BLaER1 treated with 17β-estradiol and CSF1 and Interleukin-3, amounts not matched to agents 10 nM and 100 nM (cell line): ENCODE measurements around the gene PSMD14.

Source experiments
- H3K27ac ChIP-seq, 11 experiments: shearing (Covaris generic); formaldehyde crosslinking; 2 replicates each; pipeline ENCODE4 v1.8.1; 2022
- H3K27me3 ChIP-seq, 11 experiments: shearing (Covaris generic); formaldehyde crosslinking; 2 replicates each; pipeline ENCODE4 v1.8.1; 2022
- H3K36me3 ChIP-seq, 11 experiments: shearing (Covaris generic); formaldehyde crosslinking; 2 replicates each; pipeline ENCODE4 v1.8.1; 2022
- H3K4me1 ChIP-seq, 10 experiments: shearing (Covaris generic); formaldehyde crosslinking; 2 replicates each; pipeline ENCODE4 v1.8.1; 2022
- H3K4me2 ChIP-seq, 11 experiments: shearing (Covaris generic); formaldehyde crosslinking; 2 replicates each; pipeline ENCODE4 v1.8.1; 2022
- H3K4me3 ChIP-seq, 10 experiments: shearing (Covaris generic); formaldehyde crosslinking; 2 replicates each; pipeline ENCODE4 v1.8.1; 2022
- H3K9ac ChIP-seq, 11 experiments: shearing (Covaris generic); formaldehyde crosslinking; 2 replicates each; pipeline ENCODE4 v1.8.1; 2022
- H3K9me3 ChIP-seq, 11 experiments: shearing (Covaris generic); formaldehyde crosslinking; replicated peaks in 1 of 11; 2 replicates each; pipeline ENCODE4 v1.8.1; 2022
- H4K20me1 ChIP-seq, 11 experiments: shearing (Covaris generic); formaldehyde crosslinking; 2 replicates each; pipeline ENCODE4 v1.8.1; 2022
- Cebpa-rat ChIP-seq, 11 experiments: shearing (Covaris generic); IDR thresholded peaks; 2 replicates each; pipeline ENCODE4 v1.8.1; 2022

PSMD14 gene

DNA sequence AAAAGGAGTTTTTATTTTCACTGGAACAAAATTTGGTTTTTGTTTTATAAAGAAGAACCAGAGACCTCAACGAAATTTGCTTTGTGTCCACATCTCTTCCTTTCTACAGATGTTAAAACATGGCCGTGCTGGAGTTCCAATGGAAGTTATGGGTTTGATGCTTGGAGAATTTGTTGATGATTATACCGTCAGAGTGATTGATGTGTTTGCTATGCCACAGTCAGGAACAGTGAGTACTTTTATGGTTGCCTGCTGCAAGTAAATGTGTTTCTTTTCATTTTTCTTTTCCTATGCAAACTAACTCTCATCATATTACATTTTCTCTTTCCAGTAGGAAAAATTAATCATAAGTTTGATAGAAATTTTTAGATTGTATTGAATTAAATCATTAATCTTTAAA lies 59.5 kb downstream of the PSMD14 start:
- no peak overlapping the region for H3K27ac ChIP-seq
- no peak for TF ChIP-seq Cebpa-rat (IDR thresholded peaks at IDR 0.05)
- peaks cover 7 to 22% (median 15%) of the 10 kb centered on the region in 10 experiments; a peak in 17 of 20 replicates for H3K4me1 ChIP-seq
- H3K4me3 ChIP-seq: no peak overlapping the region
- H3K4me2 ChIP-seq: no peak overlapping the region
- H3K9ac ChIP-seq: no peak overlapping the region
- peaks cover 57 to 80% (median 72%) of the 10 kb centered on the region in 11 experiments for H3K36me3 ChIP-seq
- H3K9me3 ChIP-seq: peaks cover 5 to 19% (median 14%) of the 10 kb centered on the region in 11 experiments
- peaks cover 5 to 57% (median 19%) of the 10 kb centered on the region in 11 experiments; a peak in 17 of 22 replicates for H4K20me1 ChIP-seq
- H3K27me3 ChIP-seq: no peaks in the 10 kb centered on the region

DNA sequence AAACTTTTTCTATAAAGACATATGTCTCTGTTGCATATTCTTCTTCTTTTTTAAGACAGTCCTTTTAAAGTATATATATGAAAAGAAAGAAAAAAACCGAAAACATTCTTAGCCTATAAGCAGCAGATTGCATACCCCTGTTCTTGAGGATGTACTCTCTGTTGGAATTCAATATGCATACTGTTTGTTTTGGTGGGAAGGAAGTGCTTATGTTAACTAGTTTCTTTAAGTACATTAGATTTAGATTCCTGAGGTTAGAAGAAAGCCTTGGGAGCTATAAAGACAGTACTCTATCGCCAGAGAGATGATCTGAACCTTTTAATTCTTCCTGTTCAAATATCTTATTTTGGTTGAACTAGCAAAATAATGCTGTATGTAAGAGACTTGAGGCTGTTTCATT lies 61.1 kb downstream of the PSMD14 start:
- no peak overlapping the region for H3K4me2 ChIP-seq
- no peak overlapping the region for H3K4me3 ChIP-seq
- peaks cover 57 to 77% (median 67%) of the 10 kb centered on the region in 11 experiments for H3K36me3 ChIP-seq
- peaks cover 5 to 47% (median 19%) of the 10 kb centered on the region in 11 experiments; a peak in 17 of 22 replicates for H4K20me1 ChIP-seq
- TF ChIP-seq Cebpa-rat (IDR thresholded peaks at IDR 0.05): no peak
- H3K9me3 ChIP-seq: peaks cover 0 to 4% (median 0%) of the 10 kb centered on the region in 11 experiments; a peak in 3 of 22 replicates
- H3K9ac ChIP-seq: no peak overlapping the region
- H3K27me3 ChIP-seq: no peaks in the 10 kb centered on the region
- peaks cover 7 to 13% (median 8%) of the 10 kb centered on the region in 10 experiments; a peak in 17 of 20 replicates for H3K4me1 ChIP-seq
- H3K27ac ChIP-seq: no peak overlapping the region

DNA sequence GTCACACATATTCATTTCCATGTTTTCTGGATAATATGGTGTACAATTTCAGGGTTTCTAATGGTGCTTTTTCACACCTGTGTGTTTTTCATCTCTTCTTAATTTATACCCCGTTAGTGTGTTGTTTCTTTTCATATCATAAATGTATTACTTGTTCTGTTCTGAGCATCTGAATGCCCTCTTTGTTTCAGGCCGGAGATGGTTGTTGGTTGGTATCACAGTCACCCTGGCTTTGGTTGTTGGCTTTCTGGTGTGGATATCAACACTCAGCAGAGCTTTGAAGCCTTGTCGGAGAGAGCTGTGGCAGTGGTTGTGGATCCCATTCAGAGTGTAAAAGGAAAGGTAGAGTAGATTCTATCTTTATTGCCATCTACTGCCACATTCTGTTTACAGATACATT lies 62.8 kb downstream of the PSMD14 start:
- Histone ChIP-seq H3K4me3 (no peak overlapping the region), H3K27ac (no peak overlapping the region), H3K9ac (no peak overlapping the region), H3K4me1 (no peaks in the 10 kb centered on the region), H3K9me3 (no peaks in the 10 kb centered on the region), H4K20me1 (peaks cover 0 to 36% (median 12%) of the 10 kb centered on the region in 11 experiments; a peak in 15 of 22 replicates), H3K36me3 (peaks cover 58 to 92% (median 75%) of the 10 kb centered on the region in 11 experiments), H3K27me3 (no peaks in the 10 kb centered on the region), H3K4me2 (no peak overlapping the region)
- TF ChIP-seq Cebpa-rat (IDR thresholded peaks at IDR 0.05): no peak

DNA sequence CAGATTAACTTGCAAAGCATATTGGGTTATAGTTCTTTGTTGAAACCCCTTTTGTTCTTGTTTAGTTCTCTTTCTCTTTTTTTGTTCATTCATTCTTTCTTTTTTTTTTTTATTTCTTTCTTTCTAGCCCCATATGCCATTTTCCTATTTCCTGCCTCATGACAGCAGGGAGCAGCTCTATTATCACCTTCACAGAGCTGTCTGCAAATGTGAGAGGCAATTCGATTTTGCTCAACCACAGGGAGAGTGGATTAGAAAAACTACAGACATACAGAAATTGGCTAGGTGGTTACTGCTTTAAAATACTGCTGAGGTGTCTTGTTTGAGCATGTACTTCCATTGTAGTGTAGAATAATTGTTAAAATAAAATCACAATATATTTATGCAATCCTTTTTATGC lies 63.6 kb downstream of the PSMD14 start:
- H4K20me1 ChIP-seq: peaks cover 0 to 27% (median 5%) of the 10 kb centered on the region in 11 experiments; a peak in 11 of 22 replicates
- no peak overlapping the region for H3K4me3 ChIP-seq
- H3K36me3 ChIP-seq: peaks cover 57 to 92% (median 78%) of the 10 kb centered on the region in 11 experiments
- H3K4me1 ChIP-seq: no peaks in the 10 kb centered on the region
- TF ChIP-seq Cebpa-rat (IDR thresholded peaks at IDR 0.05): no peak
- no peaks in the 10 kb centered on the region for H3K9me3 ChIP-seq
- H3K27me3 ChIP-seq: no peaks in the 10 kb centered on the region
- no peak overlapping the region for H3K4me2 ChIP-seq
- no peak overlapping the region for H3K9ac ChIP-seq
- no peak overlapping the region for H3K27ac ChIP-seq

DNA sequence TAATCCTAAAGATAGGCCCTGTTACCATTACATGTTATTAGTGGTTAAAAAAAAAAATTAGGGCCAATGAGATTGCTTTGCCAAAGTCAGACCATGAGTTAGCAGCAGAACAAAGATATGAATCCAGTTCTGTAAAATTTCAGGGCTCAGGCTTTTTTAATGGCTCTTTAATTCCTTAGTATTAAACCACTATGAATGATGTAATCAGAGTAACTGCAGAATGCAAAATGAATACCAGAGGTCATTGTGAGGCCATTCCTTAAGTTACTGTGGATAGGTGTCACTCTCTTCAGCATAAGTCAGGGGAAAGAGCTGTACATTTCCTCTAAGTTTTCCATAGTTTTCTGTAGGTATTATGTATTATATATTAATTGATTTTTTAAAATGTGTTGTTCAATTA lies 65.7 kb downstream of the PSMD14 start:
- Histone ChIP-seq H3K4me3 (no peak overlapping the region), H3K27me3 (no peaks in the 10 kb centered on the region), H3K9me3 (peaks cover 0 to 4% (median 0%) of the 10 kb centered on the region in 11 experiments; a peak in 1 of 22 replicates), H3K9ac (no peak overlapping the region), H3K4me2 (no peak overlapping the region), H3K27ac (no peak overlapping the region), H3K36me3 (peaks cover 54 to 94% (median 81%) of the 10 kb centered on the region in 11 experiments), H3K4me1 (no peaks in the 10 kb centered on the region), H4K20me1 (peaks cover 0 to 23% (median 0%) of the 10 kb centered on the region in 11 experiments; a peak in 4 of 22 replicates)
- TF ChIP-seq Cebpa-rat (IDR thresholded peaks at IDR 0.05): no peak

DNA sequence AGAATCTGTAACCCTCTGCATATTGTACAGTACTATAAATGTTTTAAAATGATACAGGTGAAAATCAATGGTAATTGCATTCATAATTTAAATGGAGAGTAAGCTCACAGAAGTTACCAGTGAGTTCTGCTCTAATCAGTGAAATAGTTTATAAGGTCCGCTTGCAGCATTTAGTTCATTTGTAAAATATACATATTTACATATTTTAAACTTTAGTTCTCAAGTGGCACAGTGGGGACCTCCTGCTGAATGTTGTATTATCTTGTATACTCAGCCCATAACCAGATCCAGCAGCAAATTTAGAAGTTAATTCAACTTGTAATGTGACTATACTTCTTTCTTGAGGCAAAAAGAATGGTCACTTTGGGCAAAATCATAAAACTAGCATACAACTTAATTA lies 66.2 kb downstream of the PSMD14 start:
- Histone ChIP-seq H3K9me3 (peaks cover 0 to 4% (median 0%) of the 10 kb centered on the region in 11 experiments; a peak in 1 of 22 replicates), H3K4me1 (no peaks in the 10 kb centered on the region), H3K27ac (no peak overlapping the region), H4K20me1 (peaks cover 0 to 20% (median 0%) of the 10 kb centered on the region in 11 experiments; a peak in 4 of 22 replicates), H3K4me3 (no peak overlapping the region), H3K9ac (no peak overlapping the region), H3K36me3 (peaks cover 52 to 94% (median 81%) of the 10 kb centered on the region in 11 experiments), H3K27me3 (no peaks in the 10 kb centered on the region), H3K4me2 (no peak overlapping the region)
- no peak for TF ChIP-seq Cebpa-rat (IDR thresholded peaks at IDR 0.05)

DNA sequence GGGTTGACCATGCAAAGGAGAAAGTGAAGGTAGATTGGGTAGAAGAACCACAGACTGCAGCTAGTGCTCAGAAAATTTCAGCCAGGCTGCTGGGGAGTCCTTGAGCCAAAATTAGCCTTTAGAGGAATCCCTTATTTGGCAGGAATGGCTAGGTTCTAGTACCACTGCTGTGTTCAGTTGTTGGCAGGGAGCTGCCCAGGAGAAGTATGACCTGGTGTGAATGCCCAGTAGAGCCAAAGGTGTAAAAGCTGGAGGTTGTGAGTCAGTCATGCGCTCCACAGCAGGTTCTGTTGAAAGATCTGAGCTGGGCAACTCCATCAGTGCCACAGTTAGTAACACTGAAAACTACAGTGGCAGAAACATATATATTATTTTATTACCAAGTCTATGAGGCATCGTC lies 71.5 kb downstream of the PSMD14 start:
- Histone ChIP-seq H3K9ac (no peak overlapping the region), H3K4me2 (no peak overlapping the region), H3K4me1 (peaks cover 0 to 18% (median 4%) of the 10 kb centered on the region in 10 experiments; a peak in 16 of 20 replicates), H3K36me3 (peaks cover 25 to 80% (median 53%) of the 10 kb centered on the region in 11 experiments), H3K27me3 (no peaks in the 10 kb centered on the region), H3K27ac (no peak overlapping the region), H3K9me3 (peaks cover 0 to 7% (median 0%) of the 10 kb centered on the region in 11 experiments; a peak in 3 of 22 replicates), H4K20me1 (peaks cover 0 to 10% (median 0%) of the 10 kb centered on the region in 11 experiments; a peak in 2 of 22 replicates), H3K4me3 (no peak overlapping the region)
- TF ChIP-seq Cebpa-rat (IDR thresholded peaks at IDR 0.05): no peak

DNA sequence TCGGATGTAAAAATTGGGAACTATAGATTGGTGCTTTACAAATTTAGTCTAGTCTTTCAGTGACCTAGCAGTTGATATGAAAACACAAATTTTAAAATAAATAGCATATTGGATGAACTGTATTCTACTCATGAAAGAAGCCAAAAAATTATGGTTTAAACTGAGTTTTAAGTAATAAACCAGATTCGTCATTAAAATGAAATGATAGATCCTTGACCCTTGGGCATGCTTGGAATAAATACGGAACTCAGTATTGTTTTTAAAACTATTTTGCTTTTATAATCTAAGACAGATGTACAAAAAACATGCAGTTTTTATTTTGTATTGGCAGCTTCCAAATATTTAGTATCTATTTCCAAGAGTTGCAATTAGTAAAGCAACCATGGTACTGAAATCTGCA lies 73.3 kb downstream of the PSMD14 start:
- peaks cover 28 to 69% (median 41%) of the 10 kb centered on the region in 11 experiments for H3K36me3 ChIP-seq
- no peak overlapping the region for H3K9ac ChIP-seq
- no peak overlapping the region for H3K4me2 ChIP-seq
- no peak for TF ChIP-seq Cebpa-rat (IDR thresholded peaks at IDR 0.05)
- H3K4me3 ChIP-seq: no peak overlapping the region
- H4K20me1 ChIP-seq: peaks cover 0 to 5% (median 0%) of the 10 kb centered on the region in 11 experiments; a peak in 2 of 22 replicates
- no peak overlapping the region for H3K27ac ChIP-seq
- no peaks in the 10 kb centered on the region for H3K27me3 ChIP-seq
- H3K9me3 ChIP-seq: peaks cover 0 to 7% (median 0%) of the 10 kb centered on the region in 11 experiments; a peak in 3 of 22 replicates
- peaks cover 0 to 36% (median 20%) of the 10 kb centered on the region in 10 experiments; a peak in 17 of 20 replicates for H3K4me1 ChIP-seq

DNA sequence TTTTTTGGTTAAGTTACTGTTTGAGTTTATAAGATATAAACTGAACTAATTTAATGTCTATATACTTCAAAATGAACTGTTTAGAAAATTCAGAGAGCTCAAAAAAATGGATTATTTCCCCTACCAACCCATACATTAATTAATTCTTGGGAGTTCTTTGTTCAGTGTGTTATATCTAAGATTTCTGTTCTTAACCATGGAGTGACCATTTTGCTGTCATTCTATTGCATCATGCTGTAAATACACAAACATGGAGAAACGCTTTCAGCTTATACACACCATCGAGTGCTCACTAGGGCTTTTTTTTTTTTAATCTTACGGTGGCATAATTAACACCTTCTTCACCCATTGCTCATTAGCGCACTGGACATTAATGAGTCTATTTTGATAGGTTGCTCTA lies 74.5 kb downstream of the PSMD14 start:
- Histone ChIP-seq H3K4me1 (peaks cover 0 to 48% (median 29%) of the 10 kb centered on the region in 10 experiments; a peak in 17 of 20 replicates), H4K20me1 (peaks cover 0 to 5% (median 0%) of the 10 kb centered on the region in 11 experiments; a peak in 2 of 22 replicates), H3K9ac (no peak overlapping the region), H3K27me3 (no peaks in the 10 kb centered on the region), H3K4me3 (no peak overlapping the region), H3K36me3 (peaks cover 21 to 66% (median 32%) of the 10 kb centered on the region in 11 experiments), H3K27ac (no peak overlapping the region), H3K9me3 (peaks cover 0 to 7% (median 0%) of the 10 kb centered on the region in 11 experiments; a peak in 3 of 22 replicates), H3K4me2 (no peak overlapping the region)
- no peak for TF ChIP-seq Cebpa-rat (IDR thresholded peaks at IDR 0.05)
